ENCODE results near the gene ZC3H13. TPM values are rescaled to one million over a fixed set of nuclear protein-coding genes. Genes with fewer than 3 reads are reported as not detected.

The ZC3H13 gene
- total RNA-seq, 2 experiments from 2014 or later = 34.1 to 37.7 TPM

DNA sequence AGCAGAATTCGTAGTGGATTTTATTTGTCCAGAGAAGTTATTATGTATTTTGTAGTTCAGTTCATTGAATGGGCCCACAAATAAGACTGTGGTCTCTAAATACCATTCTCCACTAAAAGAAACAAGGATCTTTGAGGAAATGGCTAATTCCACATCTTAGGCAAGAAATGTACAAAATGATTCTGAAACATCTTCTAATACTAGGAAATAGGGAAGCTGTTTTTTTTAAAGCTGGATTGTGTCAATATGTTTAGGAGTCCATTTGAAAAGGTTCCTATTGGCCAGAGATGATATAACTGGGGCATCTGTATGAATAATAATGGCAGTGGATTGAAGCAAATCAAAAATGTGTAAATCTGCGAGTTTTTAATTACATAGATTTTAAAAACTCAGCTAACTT, 112.5 kb downstream of the ZC3H13 start:
- Mint-ChIP-seq H3K4me3 (no peak overlapping the region), H3K36me3 (ENCODE audit: low read depth) (no peaks in the 10 kb centered on the region), H3K27me3 (peaks cover 19% of the 10 kb centered on the region), H3K27ac (no peak overlapping the region), H3K9me3 (no peaks in the 10 kb centered on the region), H3K4me1 (no peaks in the 10 kb centered on the region)
- ChIA-PET POLR2A (no interaction called here), CTCF (no interaction called here)
- no peak for DNase-seq

DNA sequence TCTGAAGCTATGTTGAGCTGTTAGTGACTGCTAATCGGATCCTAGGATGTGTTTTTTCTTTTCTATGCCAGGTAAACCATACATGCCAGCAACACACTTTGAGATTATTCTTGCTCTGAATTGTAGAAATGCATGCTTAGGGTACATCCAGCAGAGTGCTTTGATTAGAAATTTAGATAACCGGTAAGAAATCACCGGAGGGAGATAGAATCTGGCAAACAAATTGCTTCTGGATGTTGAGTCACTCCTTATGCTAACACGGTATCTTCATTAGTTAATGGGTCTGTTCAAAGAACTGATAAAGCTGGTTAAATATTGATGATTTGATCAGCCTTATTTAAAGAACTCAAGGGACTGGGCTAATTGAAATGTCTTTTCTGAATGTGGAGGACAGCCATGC, 115.9 kb downstream of the ZC3H13 start:
- H3K27me3 Mint-ChIP-seq = peaks cover 17% of the 10 kb centered on the region
- no peaks in the 10 kb centered on the region for H3K9me3 Mint-ChIP-seq
- no peaks in the 10 kb centered on the region for H3K4me1 Mint-ChIP-seq
- no peak for DNase-seq
- no peak overlapping the region for H3K4me3 Mint-ChIP-seq
- H3K36me3 Mint-ChIP-seq (ENCODE audit: low read depth) = no peaks in the 10 kb centered on the region
- H3K27ac Mint-ChIP-seq = no peak overlapping the region
- CTCF ChIA-PET = interaction anchor here (1.3 kb wide), 1 partner anchor 13 kb away, joined by 5 read pairs; no protein-coding TSS in a partner anchor
- POLR2A ChIA-PET = no interaction called here

DNA sequence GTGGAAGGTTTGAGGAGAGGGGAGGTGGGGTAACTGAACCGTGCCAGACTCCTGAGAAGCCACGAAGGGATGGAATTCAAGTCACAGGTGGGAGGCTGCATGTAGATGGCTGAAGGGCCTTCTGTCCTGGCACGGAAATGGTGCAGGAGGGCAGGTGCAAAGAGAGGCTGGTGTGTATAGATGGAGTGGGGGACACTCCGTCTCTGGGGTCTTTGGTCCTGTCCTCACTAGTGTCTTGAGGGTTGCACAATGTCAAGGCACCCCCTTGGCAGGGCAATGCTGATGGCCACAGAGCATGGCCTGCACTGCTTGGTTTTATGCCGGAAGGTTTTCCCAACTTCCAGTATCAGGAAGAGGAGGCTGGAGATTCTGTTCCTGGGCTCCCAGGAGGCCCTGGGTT, 118.3 kb downstream of the ZC3H13 start:
- H3K27me3 Mint-ChIP-seq = peaks cover 13% of the 10 kb centered on the region
- no peak overlapping the region for H3K27ac Mint-ChIP-seq
- ChIA-PET POLR2A (no interaction called here), CTCF (no interaction called here)
- no peaks in the 10 kb centered on the region for H3K4me1 Mint-ChIP-seq
- no peaks in the 10 kb centered on the region for H3K9me3 Mint-ChIP-seq
- H3K4me3 Mint-ChIP-seq = no peak overlapping the region
- DNase-seq = no peak
- no peaks in the 10 kb centered on the region for H3K36me3 Mint-ChIP-seq (ENCODE audit: low read depth)

DNA sequence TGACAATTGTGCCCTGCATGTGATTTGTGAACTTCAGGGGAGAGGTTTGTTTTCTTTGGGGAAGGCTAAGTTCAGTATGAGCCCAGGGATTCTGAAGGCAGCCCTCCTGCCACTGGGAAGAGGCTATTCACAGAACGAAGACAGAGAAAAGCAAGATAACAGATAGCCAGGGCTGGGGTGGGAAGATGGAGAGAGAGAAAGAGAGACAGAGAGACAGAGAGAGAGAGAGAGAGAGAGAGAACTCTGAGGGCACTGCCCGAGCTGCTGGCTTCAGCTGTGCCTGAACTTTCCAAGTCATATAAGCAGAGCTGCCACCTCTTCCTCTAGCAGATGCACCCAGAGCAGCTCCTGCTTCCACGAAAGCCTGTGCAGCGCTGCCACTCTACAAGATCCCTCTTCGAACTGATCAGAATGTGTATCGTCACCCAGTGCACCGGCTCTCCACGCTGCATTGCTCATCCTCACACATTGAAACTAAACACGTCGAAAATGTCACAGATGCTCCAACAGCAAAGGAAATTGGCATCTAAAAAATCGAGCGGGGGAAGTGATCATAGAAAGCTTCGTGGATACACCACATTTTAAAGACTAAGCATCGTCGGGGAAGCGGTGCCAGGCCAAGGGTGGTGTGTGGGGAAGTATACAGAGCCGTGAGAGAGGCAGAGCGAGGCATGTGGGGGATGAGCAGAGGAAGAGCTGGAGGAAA, 119.2 kb downstream of the ZC3H13 start:
- no peaks in the 10 kb centered on the region for H3K9me3 Mint-ChIP-seq
- H3K27me3 Mint-ChIP-seq = peaks cover 13% of the 10 kb centered on the region
- H3K4me3 Mint-ChIP-seq = no peak overlapping the region
- POLR2A ChIA-PET = no interaction called here
- H3K4me1 Mint-ChIP-seq = no peaks in the 10 kb centered on the region
- DNase-seq = no peak
- CTCF ChIA-PET = interaction anchor here (1.3 kb wide), 1 partner anchor 193 kb away, joined by 4 read pairs; no protein-coding TSS in a partner anchor
- H3K36me3 Mint-ChIP-seq (ENCODE audit: low read depth) = no peaks in the 10 kb centered on the region
- H3K27ac Mint-ChIP-seq = no peak overlapping the region

DNA sequence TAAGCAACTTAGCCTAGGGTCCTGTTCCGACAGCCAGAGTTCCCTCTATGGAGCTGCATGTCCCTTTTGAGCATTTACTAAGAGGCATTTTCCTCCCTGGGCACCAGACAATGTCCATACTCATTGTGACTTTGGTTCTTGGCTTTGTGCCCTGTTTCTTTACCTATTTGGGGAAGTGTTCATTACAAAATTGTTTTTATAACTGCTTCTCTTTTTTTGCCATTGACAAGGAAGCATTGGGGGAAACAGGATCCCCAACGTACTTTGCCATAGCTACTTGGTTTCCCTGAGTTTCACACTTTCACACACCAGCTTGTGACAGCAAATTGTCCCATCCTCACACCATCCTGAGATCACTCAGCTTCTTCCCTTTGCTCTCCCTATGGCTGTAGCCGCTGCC, 119.9 kb downstream of the ZC3H13 start:
- no peaks in the 10 kb centered on the region for H3K9me3 Mint-ChIP-seq
- POLR2A ChIA-PET = no interaction called here

DNA sequence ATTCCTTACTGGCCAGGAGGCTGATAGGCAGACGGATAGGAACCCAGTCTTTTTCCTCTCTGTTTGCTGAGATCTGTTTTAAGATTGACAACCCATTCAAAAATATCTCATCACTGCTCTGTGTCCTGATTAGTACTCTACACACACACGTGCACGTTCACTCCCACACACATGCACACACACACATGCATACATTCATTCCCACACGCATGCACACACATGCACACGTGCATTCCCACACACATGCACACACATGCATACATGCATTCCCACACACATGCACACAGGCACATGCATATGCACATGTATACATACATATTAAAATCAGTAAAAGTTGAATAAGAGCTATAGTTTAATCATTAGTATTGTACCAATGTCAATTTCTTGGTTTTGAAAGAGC, 120.4 kb downstream of the ZC3H13 start:
- Mint-ChIP-seq H3K27ac (no peak overlapping the region), H3K4me3 (no peak overlapping the region), H3K27me3 (peaks cover 13% of the 10 kb centered on the region), H3K36me3 (ENCODE audit: low read depth) (no peaks in the 10 kb centered on the region), H3K4me1 (no peaks in the 10 kb centered on the region), H3K9me3 (no peaks in the 10 kb centered on the region)
- ChIA-PET CTCF (no interaction called here), POLR2A (no interaction called here)
- DNase-seq = no peak

More for the DNA sequence above, 119.9 kb downstream of the ZC3H13 start:
- H3K36me3 Mint-ChIP-seq (ENCODE audit: low read depth) = no peaks in the 10 kb centered on the region
- H3K4me1 Mint-ChIP-seq = no peaks in the 10 kb centered on the region
- H3K4me3 Mint-ChIP-seq = no peak overlapping the region
- peaks cover 13% of the 10 kb centered on the region for H3K27me3 Mint-ChIP-seq
- DNase-seq = no peak
- CTCF ChIA-PET = interaction anchor here (1.3 kb wide), 1 partner anchor 194 kb away, joined by 4 read pairs; no protein-coding TSS in a partner anchor
- H3K27ac Mint-ChIP-seq = no peak overlapping the region

DNA sequence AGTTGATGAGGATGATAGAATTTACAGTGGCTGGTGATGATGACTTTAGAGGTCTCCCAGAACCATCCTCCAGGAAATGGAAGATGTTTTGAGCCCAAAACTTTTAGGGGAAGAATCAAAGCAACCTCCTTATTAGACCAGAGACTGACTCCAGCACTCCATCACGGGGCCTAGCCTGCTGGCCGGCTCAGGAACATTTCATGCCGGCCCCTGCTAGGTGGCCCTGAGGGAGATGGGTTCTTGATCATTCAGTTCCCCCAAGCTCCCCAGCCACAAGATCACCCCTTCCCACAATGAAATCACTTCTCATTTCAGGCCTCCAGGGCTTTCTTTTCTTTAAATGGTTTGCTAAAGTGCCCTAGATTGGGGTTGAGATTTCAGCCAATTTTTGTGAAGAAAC, 121.3 kb downstream of the ZC3H13 start:
- Mint-ChIP-seq H3K4me1 (no peaks in the 10 kb centered on the region), H3K9me3 (no peaks in the 10 kb centered on the region), H3K36me3 (ENCODE audit: low read depth) (no peaks in the 10 kb centered on the region), H3K27ac (no peak overlapping the region), H3K27me3 (peaks cover 13% of the 10 kb centered on the region), H3K4me3 (no peak overlapping the region)
- no peak for DNase-seq
- ChIA-PET POLR2A (no interaction called here), CTCF (no interaction called here)

DNA sequence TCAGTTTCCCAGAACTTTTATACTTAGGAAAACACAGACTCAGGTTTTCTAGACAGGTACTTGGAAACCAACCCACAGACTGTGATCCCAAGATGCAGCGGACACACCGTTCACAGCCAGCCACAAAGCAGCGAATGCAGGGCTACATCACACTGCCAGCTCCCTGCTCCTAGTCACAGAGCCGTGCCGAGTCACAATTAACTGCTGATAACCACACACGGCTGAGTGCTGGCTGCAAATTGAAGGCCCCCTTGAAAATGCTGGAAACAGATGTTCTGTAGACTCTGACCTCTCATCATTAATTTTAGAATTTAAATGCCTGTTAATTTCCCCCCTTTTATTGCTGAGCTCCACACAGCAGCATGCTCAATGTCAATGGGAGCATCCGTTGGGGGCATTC, 122.4 kb downstream of the ZC3H13 start:
- Mint-ChIP-seq H3K4me1 (no peaks in the 10 kb centered on the region), H3K4me3 (no peak overlapping the region), H3K9me3 (no peaks in the 10 kb centered on the region), H3K27me3 (peaks cover 13% of the 10 kb centered on the region), H3K27ac (no peak overlapping the region), H3K36me3 (ENCODE audit: low read depth) (no peaks in the 10 kb centered on the region)
- ChIA-PET CTCF (no interaction called here), POLR2A (no interaction called here)
- DNase-seq = no peak

DNA sequence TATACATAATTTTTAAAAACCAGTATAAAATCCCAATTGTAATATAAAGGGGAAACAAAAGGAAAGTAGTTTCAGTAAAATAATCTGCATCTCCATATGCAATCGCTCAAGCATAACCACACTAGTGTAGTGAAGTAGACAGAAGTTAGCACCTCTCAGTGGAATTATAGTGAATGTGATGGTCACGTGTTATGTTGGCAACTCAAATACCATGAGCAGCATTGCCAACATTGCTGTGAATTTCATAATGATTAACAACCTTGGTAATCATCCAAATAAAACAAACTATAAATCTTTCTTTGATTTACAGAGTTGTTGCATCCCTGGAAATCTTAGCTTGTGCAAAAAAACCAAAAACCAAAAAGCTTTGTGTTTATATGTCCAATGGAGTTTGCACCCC, 123.7 kb downstream of the ZC3H13 start:
- Mint-ChIP-seq H3K27ac (no peak overlapping the region), H3K27me3 (peaks cover 7% of the 10 kb centered on the region), H3K4me1 (no peaks in the 10 kb centered on the region), H3K9me3 (no peaks in the 10 kb centered on the region), H3K36me3 (ENCODE audit: low read depth) (no peaks in the 10 kb centered on the region), H3K4me3 (no peak overlapping the region)
- DNase-seq = no peak
- ChIA-PET CTCF (no interaction called here), POLR2A (no interaction called here)

DNA sequence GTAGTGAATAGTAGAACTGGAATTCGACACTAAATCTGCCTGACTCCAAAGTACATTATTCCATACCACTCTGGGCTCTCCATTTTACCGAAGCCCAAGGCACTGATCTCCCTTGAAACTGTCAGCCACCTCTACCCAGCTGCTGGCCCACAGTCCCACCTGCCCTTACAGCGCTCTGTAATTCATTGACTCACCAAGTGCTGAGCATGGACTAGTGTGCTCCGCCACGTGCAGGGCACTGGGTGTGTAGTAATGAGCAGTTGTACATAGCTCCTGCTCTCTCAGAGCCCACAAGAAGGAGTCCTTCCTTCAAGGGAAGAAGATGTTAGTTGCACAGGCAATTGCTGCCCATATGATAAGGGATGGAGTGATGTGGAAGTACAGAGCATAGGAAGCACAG, 124.4 kb downstream of the ZC3H13 start:
- DNase-seq = no peak
- H3K27ac Mint-ChIP-seq = no peak overlapping the region
- no peaks in the 10 kb centered on the region for H3K4me1 Mint-ChIP-seq
- H3K27me3 Mint-ChIP-seq = peaks cover 2% of the 10 kb centered on the region
- CTCF ChIA-PET = no interaction called here
- H3K36me3 Mint-ChIP-seq (ENCODE audit: low read depth) = no peaks in the 10 kb centered on the region
- H3K9me3 Mint-ChIP-seq = no peaks in the 10 kb centered on the region
- H3K4me3 Mint-ChIP-seq = no peak overlapping the region
- POLR2A ChIA-PET = no interaction called here

DNA sequence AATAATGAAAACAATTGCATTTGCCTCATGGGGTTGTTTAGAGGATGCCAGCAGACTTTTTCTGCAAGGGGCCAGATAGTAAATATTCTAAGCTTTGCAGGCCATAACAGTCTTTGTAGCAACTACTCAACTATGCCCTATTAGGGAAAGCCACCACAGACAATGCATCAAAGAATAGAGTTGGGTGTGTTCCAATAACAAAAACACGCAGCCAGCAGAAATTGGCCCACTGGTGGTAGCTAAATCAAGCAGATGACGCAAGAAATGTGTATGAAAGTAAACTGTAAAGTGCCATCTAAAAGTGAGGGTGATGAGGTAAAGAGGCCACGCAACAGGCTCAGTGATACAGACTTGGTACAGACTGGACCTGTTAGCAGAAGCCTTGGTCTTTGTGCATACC, 125.8 kb downstream of the ZC3H13 start:
- DNase-seq = no peak
- Mint-ChIP-seq H3K36me3 (ENCODE audit: low read depth) (no peaks in the 10 kb centered on the region), H3K27ac (no peak overlapping the region), H3K4me1 (no peaks in the 10 kb centered on the region), H3K4me3 (no peak overlapping the region), H3K9me3 (no peaks in the 10 kb centered on the region), H3K27me3 (no peaks in the 10 kb centered on the region)
- POLR2A ChIA-PET = no interaction called here
- CTCF ChIA-PET = no interaction called here

DNA sequence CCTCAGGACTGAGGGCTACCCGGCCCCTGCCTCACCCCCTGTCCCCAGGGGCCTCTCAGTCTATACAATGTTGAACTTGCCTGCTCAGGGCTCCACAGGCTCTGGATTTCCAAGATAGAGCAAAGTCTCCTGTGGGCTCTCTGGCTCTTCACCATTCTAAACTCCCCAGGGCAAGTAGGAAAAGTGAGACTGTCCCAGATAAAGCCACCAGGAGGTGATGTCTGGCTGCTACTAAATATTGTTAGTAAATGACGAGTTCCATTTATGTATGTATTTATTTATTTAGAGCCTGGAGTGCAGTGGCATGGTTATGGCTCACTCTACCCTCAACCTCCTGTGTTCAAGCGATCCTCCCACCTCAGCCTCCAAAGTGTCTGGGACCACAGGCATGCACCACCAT, 127.4 kb downstream of the ZC3H13 start:
- ChIA-PET POLR2A (no interaction called here), CTCF (no interaction called here)
- H3K9me3 Mint-ChIP-seq = no peaks in the 10 kb centered on the region
- H3K4me1 Mint-ChIP-seq = no peaks in the 10 kb centered on the region
- no peak for DNase-seq
- H3K4me3 Mint-ChIP-seq = no peak overlapping the region
- no peak overlapping the region for H3K27ac Mint-ChIP-seq
- H3K27me3 Mint-ChIP-seq = peaks cover under 1% of the 10 kb centered on the region
- H3K36me3 Mint-ChIP-seq (ENCODE audit: low read depth) = no peaks in the 10 kb centered on the region

DNA sequence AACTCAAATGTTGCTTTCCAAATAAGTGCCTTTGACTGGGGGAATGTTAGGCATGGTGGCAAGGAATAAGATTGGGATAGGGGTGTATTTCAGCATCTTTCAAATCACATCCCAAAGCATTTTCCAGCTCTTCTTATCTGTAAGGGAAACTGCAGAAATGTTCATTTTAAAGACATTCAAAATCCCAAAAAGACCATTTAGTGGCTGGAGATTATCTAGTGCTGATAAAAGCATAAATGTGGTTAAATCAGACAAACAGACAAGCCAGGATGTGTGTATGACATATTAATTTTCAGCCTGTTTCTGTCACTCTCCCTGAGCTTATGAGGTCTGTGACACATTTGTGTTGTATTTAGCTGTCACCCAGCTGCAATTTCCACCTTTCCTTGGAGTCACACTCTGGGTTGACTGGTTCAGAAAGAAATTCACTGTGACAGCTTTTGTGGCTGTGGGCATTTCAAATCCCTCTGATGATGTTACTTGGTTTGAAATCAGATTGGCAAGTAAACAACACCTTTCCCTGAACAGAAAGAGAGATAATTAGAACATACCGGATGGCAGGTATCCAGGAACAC, 131.3 kb downstream of the ZC3H13 start:
- ChIA-PET CTCF (interaction anchor here (0.6 kb wide), 1 partner anchor 401 kb away, joined by 4 read pairs; no protein-coding TSS in a partner anchor), POLR2A (no interaction called here)
- DNase-seq = no peak
- Mint-ChIP-seq H3K4me1 (no peaks in the 10 kb centered on the region), H3K27me3 (peaks cover 5% of the 10 kb centered on the region), H3K36me3 (ENCODE audit: low read depth) (no peaks in the 10 kb centered on the region), H3K9me3 (no peaks in the 10 kb centered on the region), H3K4me3 (no peak overlapping the region), H3K27ac (no peak overlapping the region)

DNA sequence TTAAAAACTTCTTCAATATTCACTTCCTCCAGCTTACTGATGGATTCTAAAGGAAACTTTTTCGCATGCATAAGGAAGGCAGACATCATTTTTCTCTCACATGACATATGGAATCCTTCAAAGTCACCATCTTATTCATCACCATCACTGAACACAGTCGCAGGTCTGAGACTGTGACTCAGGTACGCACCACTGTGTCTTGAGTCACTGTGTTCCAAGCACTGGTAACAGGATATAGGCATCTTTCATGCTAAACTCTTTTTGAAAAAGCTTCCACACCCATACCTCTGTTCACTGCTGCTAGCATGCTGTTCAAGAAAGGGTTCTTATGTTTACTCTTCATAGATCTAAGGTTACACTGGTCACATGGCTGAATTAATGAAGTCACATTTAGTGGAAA, 133.9 kb downstream of the ZC3H13 start:
- CTCF ChIA-PET = no interaction called here
- no peak for DNase-seq
- no peak overlapping the region for H3K4me3 Mint-ChIP-seq
- H3K27ac Mint-ChIP-seq = no peak overlapping the region
- H3K4me1 Mint-ChIP-seq = no peaks in the 10 kb centered on the region
- no peaks in the 10 kb centered on the region for H3K36me3 Mint-ChIP-seq (ENCODE audit: low read depth)
- H3K27me3 Mint-ChIP-seq = peaks cover 5% of the 10 kb centered on the region
- no peaks in the 10 kb centered on the region for H3K9me3 Mint-ChIP-seq
- POLR2A ChIA-PET = no interaction called here

Measured in activated CD4-positive, alpha-beta memory T cell treated with anti-CD3 and anti-CD28 coated beads, Interleukin-2, amount 10 ng/mL, durations not matched to agents 7 days and 5 days (primary cell).